Measurements from ENCODE around the gene GLDC.
"Not testable (repeated sequence)": the region's sequence is repeated elsewhere in the genome, so short reads cannot be mapped to it uniquely, and the experiment has no call there.

Gene GLDC

GRCh38 chr9:6645355-6646292 is at the start of gene GLDC:
Gene GLDC (minus strand): TSS chr9:6645729. CDS start chr9:6645499, 230 bp downstream.
- peaks cover 16 to 26% of the 10 kb centered on the region in 2 donors for H3K27me3 ChIP-seq (ENCODE audit: control insufficient read depth in 1 of 2, insufficient read depth in 2 of 2, low read length in 2 of 2)
- H3K9ac ChIP-seq (ENCODE audit: low read depth in 1 of 2, low read length in 2 of 2), result peak within 1 kb of the TSS; percentile 21 to 32
- no peaks in the 10 kb centered on the region for H3K9me3 ChIP-seq (ENCODE audit: control insufficient read depth in 1 of 2, low read length in 2 of 2)
- H3K27ac ChIP-seq (ENCODE audit: low read depth, low read length), result peak within 1 kb of the TSS; percentile 32
- H3K4me1 ChIP-seq (ENCODE audit: control insufficient read depth in 1 of 2, insufficient read depth in 2 of 2, low read length in 2 of 2), result peaks cover 8 to 11% of the 10 kb centered on the region in 2 donors
- H3K4me3 ChIP-seq (ENCODE audit: low read depth in 1 of 2, low read length in 2 of 2), result peak within 1 kb of the TSS; percentile 67 to 73
- H3K36me3 ChIP-seq (ENCODE audit: control insufficient read depth in 1 of 2, insufficient read depth in 2 of 2, low read length in 2 of 2), result no peaks in the 10 kb centered on the region

- H3K9ac ChIP-seq (ENCODE audit: low read depth in 1 of 2, low read length in 2 of 2), result no peak overlapping the region
- no peaks in the 10 kb centered on the region for H3K27me3 ChIP-seq (ENCODE audit: control insufficient read depth in 1 of 2, insufficient read depth in 2 of 2, low read length in 2 of 2)
- H3K4me3 ChIP-seq (ENCODE audit: low read depth in 1 of 2, low read length in 2 of 2), result no peak overlapping the region
- no peak overlapping the region for H3K27ac ChIP-seq (ENCODE audit: low read depth, low read length)
- no peaks in the 10 kb centered on the region for H3K36me3 ChIP-seq (ENCODE audit: control insufficient read depth in 1 of 2, insufficient read depth in 2 of 2, low read length in 2 of 2)
- no peaks in the 10 kb centered on the region for H3K4me1 ChIP-seq (ENCODE audit: control insufficient read depth in 1 of 2, insufficient read depth in 2 of 2, low read length in 2 of 2)
- no peaks in the 10 kb centered on the region for H3K9me3 ChIP-seq (ENCODE audit: control insufficient read depth in 1 of 2, low read length in 2 of 2)
Observed at GRCh38 chr9:6692881-6693361, 47.4 kb upstream of the GLDC start.

- H3K9ac ChIP-seq (ENCODE audit: low read depth in 1 of 2, low read length in 2 of 2), result no peak overlapping the region
- H3K27ac ChIP-seq (ENCODE audit: low read depth, low read length), result no peak overlapping the region
- no peaks in the 10 kb centered on the region for H3K27me3 ChIP-seq (ENCODE audit: control insufficient read depth in 1 of 2, insufficient read depth in 2 of 2, low read length in 2 of 2)
- no peaks in the 10 kb centered on the region for H3K4me1 ChIP-seq (ENCODE audit: control insufficient read depth in 1 of 2, insufficient read depth in 2 of 2, low read length in 2 of 2)
- H3K36me3 ChIP-seq (ENCODE audit: control insufficient read depth in 1 of 2, insufficient read depth in 2 of 2, low read length in 2 of 2), result no peaks in the 10 kb centered on the region
- H3K4me3 ChIP-seq (ENCODE audit: low read depth in 1 of 2, low read length in 2 of 2), result no peak overlapping the region
- H3K9me3 ChIP-seq (ENCODE audit: control insufficient read depth in 1 of 2, low read length in 2 of 2), result no peaks in the 10 kb centered on the region
Observed at GRCh38 chr9:6692433-6692832, 46.9 kb upstream of the GLDC start.

- H3K4me1 ChIP-seq (ENCODE audit: control insufficient read depth in 1 of 2, insufficient read depth in 2 of 2, low read length in 2 of 2); H3K27ac ChIP-seq (ENCODE audit: low read depth, low read length); H3K36me3 ChIP-seq (ENCODE audit: control insufficient read depth in 1 of 2, insufficient read depth in 2 of 2, low read length in 2 of 2); H3K9ac ChIP-seq (ENCODE audit: low read depth in 1 of 2, low read length in 2 of 2); H3K27me3 ChIP-seq (ENCODE audit: control insufficient read depth in 1 of 2, insufficient read depth in 2 of 2, low read length in 2 of 2); H3K4me3 ChIP-seq (ENCODE audit: low read depth in 1 of 2, low read length in 2 of 2); H3K9me3 ChIP-seq (ENCODE audit: control insufficient read depth in 1 of 2, low read length in 2 of 2): not testable (repeated sequence)
Observed at GRCh38 chr9:6690675-6691070, 45.1 kb upstream of the GLDC start.

GRCh38 chr9:6689893-6690674 is 44.6 kb upstream of the GLDC start:
- no peak overlapping the region for H3K4me3 ChIP-seq (ENCODE audit: low read depth in 1 of 2, low read length in 2 of 2)
- H3K27ac ChIP-seq (ENCODE audit: low read depth, low read length), result no peak overlapping the region
- no peaks in the 10 kb centered on the region for H3K27me3 ChIP-seq (ENCODE audit: control insufficient read depth in 1 of 2, insufficient read depth in 2 of 2, low read length in 2 of 2)
- H3K36me3 ChIP-seq (ENCODE audit: control insufficient read depth in 1 of 2, insufficient read depth in 2 of 2, low read length in 2 of 2), result no peaks in the 10 kb centered on the region
- H3K4me1 ChIP-seq (ENCODE audit: control insufficient read depth in 1 of 2, insufficient read depth in 2 of 2, low read length in 2 of 2), result no peaks in the 10 kb centered on the region
- no peak overlapping the region for H3K9ac ChIP-seq (ENCODE audit: low read depth in 1 of 2, low read length in 2 of 2)
- no peaks in the 10 kb centered on the region for H3K9me3 ChIP-seq (ENCODE audit: control insufficient read depth in 1 of 2, low read length in 2 of 2)

- H3K9me3 ChIP-seq (ENCODE audit: control insufficient read depth in 1 of 2, low read length in 2 of 2), result no peaks in the 10 kb centered on the region
- no peaks in the 10 kb centered on the region for H3K27me3 ChIP-seq (ENCODE audit: control insufficient read depth in 1 of 2, insufficient read depth in 2 of 2, low read length in 2 of 2)
- H3K36me3 ChIP-seq (ENCODE audit: control insufficient read depth in 1 of 2, insufficient read depth in 2 of 2, low read length in 2 of 2), result no peaks in the 10 kb centered on the region
- H3K4me1 ChIP-seq (ENCODE audit: control insufficient read depth in 1 of 2, insufficient read depth in 2 of 2, low read length in 2 of 2), result peaks cover 2 to 5% of the 10 kb centered on the region in 2 donors
- no peak overlapping the region for H3K27ac ChIP-seq (ENCODE audit: low read depth, low read length)
- H3K4me3 ChIP-seq (ENCODE audit: low read depth in 1 of 2, low read length in 2 of 2), result no peak overlapping the region
- no peak overlapping the region for H3K9ac ChIP-seq (ENCODE audit: low read depth in 1 of 2, low read length in 2 of 2)
Observed at GRCh38 chr9:6687180-6687579, 41.7 kb upstream of the GLDC start.

- Histone ChIP-seq H3K9ac (ENCODE audit: low read depth in 1 of 2, low read length in 2 of 2) (no peak overlapping the region), H3K4me1 (ENCODE audit: control insufficient read depth in 1 of 2, insufficient read depth in 2 of 2, low read length in 2 of 2) (peaks cover 3 to 5% of the 10 kb centered on the region in 2 donors), H3K27me3 (ENCODE audit: control insufficient read depth in 1 of 2, insufficient read depth in 2 of 2, low read length in 2 of 2) (no peaks in the 10 kb centered on the region), H3K27ac (ENCODE audit: low read depth, low read length) (no peak overlapping the region), H3K36me3 (ENCODE audit: control insufficient read depth in 1 of 2, insufficient read depth in 2 of 2, low read length in 2 of 2) (no peaks in the 10 kb centered on the region), H3K4me3 (ENCODE audit: low read depth in 1 of 2, low read length in 2 of 2) (no peak overlapping the region), H3K9me3 (ENCODE audit: control insufficient read depth in 1 of 2, low read length in 2 of 2) (no peaks in the 10 kb centered on the region)
Observed at GRCh38 chr9:6686396-6686795, 40.9 kb upstream of the GLDC start.

- Histone ChIP-seq H3K27ac (ENCODE audit: low read depth, low read length) (peak overlapping the region; percentile 99), H3K27me3 (ENCODE audit: control insufficient read depth in 1 of 2, insufficient read depth in 2 of 2, low read length in 2 of 2) (no peaks in the 10 kb centered on the region), H3K9ac (ENCODE audit: low read depth in 1 of 2, low read length in 2 of 2) (peak overlapping the region; percentile 91 to 96), H3K36me3 (ENCODE audit: control insufficient read depth in 1 of 2, insufficient read depth in 2 of 2, low read length in 2 of 2) (no peaks in the 10 kb centered on the region), H3K4me3 (ENCODE audit: low read depth in 1 of 2, low read length in 2 of 2) (peak overlapping the region; percentile 77 to 97), H3K4me1 (ENCODE audit: control insufficient read depth in 1 of 2, insufficient read depth in 2 of 2, low read length in 2 of 2) (peaks cover 3 to 8% of the 10 kb centered on the region in 2 donors), H3K9me3 (ENCODE audit: control insufficient read depth in 1 of 2, low read length in 2 of 2) (no peaks in the 10 kb centered on the region)
Observed at GRCh38 chr9:6681957-6682501, 36.5 kb upstream of the GLDC start.

- Histone ChIP-seq H3K4me3 (ENCODE audit: low read depth in 1 of 2, low read length in 2 of 2) (peak overlapping the region; percentile 77 to 97), H3K27me3 (ENCODE audit: control insufficient read depth in 1 of 2, insufficient read depth in 2 of 2, low read length in 2 of 2) (no peaks in the 10 kb centered on the region), H3K36me3 (ENCODE audit: control insufficient read depth in 1 of 2, insufficient read depth in 2 of 2, low read length in 2 of 2) (no peaks in the 10 kb centered on the region), H3K27ac (ENCODE audit: low read depth, low read length) (peak overlapping the region; percentile 99), H3K4me1 (ENCODE audit: control insufficient read depth in 1 of 2, insufficient read depth in 2 of 2, low read length in 2 of 2) (peaks cover 3 to 8% of the 10 kb centered on the region in 2 donors), H3K9ac (ENCODE audit: low read depth in 1 of 2, low read length in 2 of 2) (peak overlapping the region; percentile 91 to 96), H3K9me3 (ENCODE audit: control insufficient read depth in 1 of 2, low read length in 2 of 2) (no peaks in the 10 kb centered on the region)
Observed at GRCh38 chr9:6681147-6681956, 35.8 kb upstream of the GLDC start.
